Measurements from ENCODE around the gene KLHDC8B.

DNA sequence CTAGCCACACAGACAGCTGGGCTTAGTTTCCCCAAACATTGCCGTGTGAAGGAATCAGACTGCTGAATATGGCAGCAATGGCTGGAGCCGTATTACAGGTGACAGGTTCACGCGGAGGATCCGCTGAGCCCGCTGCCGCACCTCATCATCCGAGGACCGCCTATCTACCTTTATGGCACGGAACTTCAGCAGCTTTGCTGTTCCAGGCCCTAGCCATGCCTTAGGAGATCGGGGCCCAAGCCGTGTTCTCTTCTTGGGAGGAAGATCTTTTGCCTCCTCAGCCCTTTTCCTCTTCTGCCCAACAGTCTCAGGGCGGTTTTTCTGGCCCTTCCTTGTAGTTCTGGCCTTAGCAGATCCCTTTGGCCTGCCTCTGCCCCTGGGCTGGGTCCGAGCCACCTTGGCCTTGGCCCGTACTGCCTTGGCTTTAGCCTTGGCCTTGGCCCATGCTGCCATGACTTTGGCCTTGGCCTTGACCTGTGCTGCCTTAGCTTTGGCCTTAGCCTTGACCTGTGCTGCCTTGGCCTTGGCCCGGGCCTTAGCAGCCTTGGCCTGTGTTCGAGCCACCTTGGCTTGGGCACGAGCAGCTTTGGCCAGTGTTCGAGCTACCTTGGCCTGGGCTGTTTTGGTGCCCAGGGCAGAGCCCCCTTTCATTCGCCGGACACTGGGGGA lies 8.5 kb upstream of the KLHDC8B start:
- TF ChIP-seq CTBP1 (IDR thresholded peaks at IDR 0.05; ENCODE audit: borderline replicate concordance): no peak
- no peak for TF ChIP-seq ZNF384 (IDR thresholded peaks at IDR 0.05)
- TF ChIP-seq ELF4 (IDR thresholded peaks at IDR 0.05): no peak
- TF ChIP-seq SP1 (IDR thresholded peaks at IDR 0.05): no peak
- TF ChIP-seq FOXK2 (IDR thresholded peaks at IDR 0.05): no peak

Data from HEK293T (cell line).